Gastrocnemius medialis (tissue), 4 donors: ENCODE results near the gene MEIS1. TPM values are rescaled to one million over a fixed set of nuclear protein-coding genes. Genes with fewer than 3 reads are reported as not detected.

Source experiments
- ATAC-seq, 2 donors: fragments of 150-250 bp; one replicate each; pipeline ENCODE4 v1.9.1; 2016
- DNase-seq, 2 donors: peaks; one replicate each; pipeline ENCODE4 v3.0.0-alpha.2; 2019
- H3K27ac ChIP-seq, 4 donors: fragments of 200-600 bp; sonication (generic); 1 replicate in 1 of 4; 2 replicates in 3 of 4; pipeline ENCODE4 v1.5.1; 2016 to 2018; ENCODE audit warnings: mild to moderate bottlenecking in 2 of 4, moderate library complexity in 1 of 4
- H3K27me3 ChIP-seq, 3 donors: fragments of 200-600 bp; sonication (generic) in 2 of 3; 1 replicate in 1 of 3; 2 replicates in 2 of 3; pipeline versions ENCODE4 v1.5.1 to v1.6.0; 2016 to 2019; ENCODE audit warnings: mild to moderate bottlenecking in 1 of 3, moderate library complexity in 1 of 3
- H3K36me3 ChIP-seq, 2 donors: fragments of 200-600 bp; sonication (generic) in 1 of 2; one replicate each; pipeline ENCODE4 v1.5.1; 2017 to 2018
- H3K4me1 ChIP-seq, 2 donors: fragments of 200-600 bp; sonication (generic) in 1 of 2; one replicate each; pipeline ENCODE4 v1.5.1; 2016 to 2017; ENCODE audit warnings: mild to moderate bottlenecking in 2 of 2
- H3K4me3 ChIP-seq, 4 donors: fragments of 200-600 bp; sonication (generic) in 3 of 4; 1 replicate in 1 of 4; 2 replicates in 3 of 4; pipeline ENCODE4 v1.5.1; 2016 to 2019; ENCODE audit warnings: mild to moderate bottlenecking in 2 of 4
- H3K9me3 ChIP-seq, 3 donors: fragments of 200-600 bp; sonication (generic) in 2 of 3; 1 replicate in 1 of 3; 2 replicates in 2 of 3; pipeline ENCODE4 v1.5.1; 2016 to 2019
- CTCF ChIP-seq, 5 experiments: fragments of 450-650 bp in 3 of 5; fragments of 200-600 bp in 2 of 5; sonication (generic) in 2 of 5; IDR thresholded peaks in 4 of 5; conservative IDR thresholded peaks in 1 of 5; 1 replicate in 4 of 5; 2 replicates in 1 of 5; pipeline ENCODE4 v1.5.1; 2016 to 2019; ENCODE audit warnings: antibody characterized with exemption in 5 of 5, mild to moderate bottlenecking in 3 of 5, moderate library complexity in 3 of 5
- POLR2A ChIP-seq, 2 donors: fragments of 450-650 bp; IDR thresholded peaks; one replicate each; pipeline ENCODE4 v1.6.1; 2017; ENCODE audit warnings: antibody characterized with exemption in 2 of 2, mild to moderate bottlenecking in 2 of 2, moderate library complexity in 2 of 2
- in situ Hi-C, 4 donors: fragments of 200-750 bp; cut with MboI; loops; one replicate each; pipeline versions ENCODE4 v1.15.0 to v1.8.0; 2017; ENCODE audit warnings: low sequenced_read_pairs in 4 of 4
- intact Hi-C: fragments of 100-400 bp; cut with DNase I; formaldehyde crosslinking; loops from one replicate; pipeline ENCODE4 v1.15.1; 2023; ENCODE audit warnings: low total_unique reads
- total RNA-seq, 4 donors: library from RNA; depleted of rRNA; stranded (reverse); fragments of >200 nt; gene quantifications; one replicate each; pipeline versions ENCODE4 v1.1.0 to v1.2.3, GENCODE V29; 2016

Gene MEIS1
- total RNA-seq, 4 donors from 2014 or later = 1.3 to 8.2 (median 2.0) TPM

GRCh38 chr2:66414896-66415295 lies 20.0 kb upstream of the MEIS1 start:
- H3K36me3 ChIP-seq = no peaks in the 10 kb centered on the region
- no peak for ATAC-seq
- H3K27me3 ChIP-seq = no peaks in the 10 kb centered on the region
- intact Hi-C loops = no loop called here
- no peak for DNase-seq
- no peak overlapping the region for H3K4me3 ChIP-seq
- H3K27ac ChIP-seq = no peak overlapping the region
- in situ Hi-C loops = no loop called here
- TF ChIP-seq CTCF (IDR thresholded peaks at IDR 0.05 in 4 of 5, conservative IDR thresholded peaks at IDR 0.05 in 1 of 5) = no peak
- TF ChIP-seq POLR2A (IDR thresholded peaks at IDR 0.05) = no peak
- H3K9me3 ChIP-seq = no peaks in the 10 kb centered on the region
- no peaks in the 10 kb centered on the region for H3K4me1 ChIP-seq

GRCh38 chr2:66418381-66418780 lies 16.5 kb upstream of the MEIS1 start:
- H3K4me1 ChIP-seq = no peaks in the 10 kb centered on the region
- no peak for DNase-seq
- H3K27ac ChIP-seq = no peak overlapping the region
- ATAC-seq = no peak
- in situ Hi-C loops (no loop called here), intact Hi-C loops (no loop called here)
- H3K9me3 ChIP-seq = no peaks in the 10 kb centered on the region
- no peaks in the 10 kb centered on the region for H3K36me3 ChIP-seq
- H3K27me3 ChIP-seq = peaks cover 0 to 2% (median 0%) of the 10 kb centered on the region in 3 donors
- H3K4me3 ChIP-seq = no peak overlapping the region
- TF ChIP-seq POLR2A (IDR thresholded peaks at IDR 0.05) (no peak), CTCF (IDR thresholded peaks at IDR 0.05 in 4 of 5, conservative IDR thresholded peaks at IDR 0.05 in 1 of 5) (no peak)

- intact Hi-C loops = no loop called here
- peaks cover 0 to 10% of the 10 kb centered on the region in 2 donors for H3K4me1 ChIP-seq
- DNase-seq (no peak), ATAC-seq (no peak)
- no peak overlapping the region for H3K27ac ChIP-seq
- H3K4me3 ChIP-seq = no peak overlapping the region
- in situ Hi-C loops = no loop called here
- TF ChIP-seq CTCF (IDR thresholded peaks at IDR 0.05 in 4 of 5, conservative IDR thresholded peaks at IDR 0.05 in 1 of 5) = no peak
- TF ChIP-seq POLR2A (IDR thresholded peaks at IDR 0.05) = no peak
- H3K36me3 ChIP-seq = no peaks in the 10 kb centered on the region
- peaks cover 18 to 26% (median 21%) of the 10 kb centered on the region in 3 donors for H3K27me3 ChIP-seq
- no peaks in the 10 kb centered on the region for H3K9me3 ChIP-seq
Measured at GRCh38 chr2:66421612-66422011, 13.3 kb upstream of the MEIS1 start.

GRCh38 chr2:66423391-66424124 lies 11.4 kb upstream of the MEIS1 start:
- H3K4me3 ChIP-seq = no peak overlapping the region
- H3K36me3 ChIP-seq = no peaks in the 10 kb centered on the region
- intact Hi-C loops (no loop called here), in situ Hi-C loops (no loop called here)
- no peak overlapping the region for H3K27ac ChIP-seq
- DNase-seq (no peak), ATAC-seq (no peak)
- no peak for TF ChIP-seq POLR2A (IDR thresholded peaks at IDR 0.05)
- no peak for TF ChIP-seq CTCF (IDR thresholded peaks at IDR 0.05 in 4 of 5, conservative IDR thresholded peaks at IDR 0.05 in 1 of 5)
- peaks cover 0 to 13% of the 10 kb centered on the region in 2 donors for H3K4me1 ChIP-seq
- no peaks in the 10 kb centered on the region for H3K9me3 ChIP-seq
- H3K27me3 ChIP-seq = peaks cover 25 to 44% (median 31%) of the 10 kb centered on the region in 3 donors
